SK-N-SH (cell line): ENCODE measurements around the gene MRPS6. TPM values are rescaled to one million over a fixed set of nuclear protein-coding genes. Genes with fewer than 3 reads are reported as not detected.

Experiments used
- CTCF ChIA-PET: fragments of 300-600, 350-600 bp; formaldehyde crosslinking; extraction: SDS; loops from one replicate; lab custom pipeline; 2021; lab: Yijun Ruan, JAX
- POLR2A ChIA-PET: fragments of 350-600 bp; sonication (Branson Sonifier 250); formaldehyde crosslinking; extraction: SDS; loops from one replicate; lab custom pipeline; 2020; ENCODE audit warnings: antibody characterized with exemption, inconsistent platforms; lab: Yijun Ruan, JAX
- DNase-seq: peaks from one replicate; pipeline ENCODE4 v3.0.0; 2012
- H2AFZ ChIP-seq: fragments of 200-600 bp; sonication (generic); 2 replicates; pipeline ENCODE4 v1.8.1; 2016; ENCODE audit warnings: antibody characterized with exemption, mild to moderate bottlenecking, low read depth
- H3F3A ChIP-seq: fragments of 200-600 bp; sonication (generic); replicated peaks from 2 replicates; pipeline ENCODE3; 2016; ENCODE audit warnings: antibody characterized with exemption, mild to moderate bottlenecking; ENCODE audit not compliant: insufficient read depth
- H3K27ac ChIP-seq, 2 experiments: fragments of 200-500 bp in 1 of 2; fragments of 200-600 bp in 1 of 2; sonication (Bioruptor generic) in 1 of 2; sonication (generic), shearing (Covaris generic) in 1 of 2; 2 replicates each; pipeline versions ENCODE4 v1.5.1 to v1.6.1; 2014 to 2016; ENCODE audit warnings: low read depth in 2 of 2, inconsistent platforms in 1 of 2, low read length in 1 of 2, mild to moderate bottlenecking in 1 of 2, mixed read lengths in 1 of 2
- H3K27me3 ChIP-seq: fragments of 200-600 bp; sonication (generic), shearing (Covaris generic); 2 replicates; pipeline ENCODE4 v1.6.1; 2016; ENCODE audit warnings: mixed run types; ENCODE audit not compliant: insufficient read depth
- H3K36me3 ChIP-seq, 2 experiments: fragments of 200-500 bp in 1 of 2; fragments of 200-600 bp in 1 of 2; sonication (Bioruptor generic) in 1 of 2; sonication (generic) in 1 of 2; replicated peaks in 1 of 2; 2 replicates each; pipeline versions ENCODE3 to v1.5.1; 2014 to 2016; ENCODE audit warnings: low read length in 1 of 2, mild to moderate bottlenecking in 1 of 2; ENCODE audit not compliant: insufficient read depth in 2 of 2, control insufficient read depth in 1 of 2
- H3K4me1 ChIP-seq, 2 experiments: fragments of 200-500 bp in 1 of 2; fragments of 200-600 bp in 1 of 2; sonication (Bioruptor generic) in 1 of 2; sonication (generic), shearing (Covaris generic) in 1 of 2; 2 replicates each; pipeline versions ENCODE4 v1.5.1 to v1.6.1; 2014 to 2016; ENCODE audit warnings: low read depth in 1 of 2, low read length in 1 of 2, mixed run types in 1 of 2; ENCODE audit not compliant: insufficient read depth in 2 of 2, control insufficient read depth in 1 of 2
- H3K4me2 ChIP-seq: fragments of 200-600 bp; sonication (generic), shearing (Covaris generic); 2 replicates; pipeline ENCODE4 v1.6.1; 2017; ENCODE audit warnings: mixed run types
- H3K4me3 ChIP-seq, 2 experiments: fragments of 200-500 bp in 1 of 2; fragments of 200-600 bp in 1 of 2; sonication (Bioruptor generic) in 1 of 2; sonication (generic), shearing (Covaris generic) in 1 of 2; 2 replicates each; pipeline versions ENCODE4 v1.5.1 to v1.8.1; 2014 to 2016; ENCODE audit warnings: low read depth in 2 of 2, inconsistent platforms in 1 of 2, low read length in 1 of 2, mild to moderate bottlenecking in 1 of 2, mixed read lengths in 1 of 2, moderate library complexity in 1 of 2
- H3K79me2 ChIP-seq: fragments of 200-600 bp; sonication (generic); 2 replicates; pipeline ENCODE4 v1.8.1; 2017; ENCODE audit warnings: mild to moderate bottlenecking; ENCODE audit not compliant: insufficient read depth
- H3K9ac ChIP-seq: fragments of 200-600 bp; sonication (generic); 2 replicates; pipeline ENCODE4 v1.6.1; 2017; ENCODE audit warnings: mixed run types
- H3K9me2 ChIP-seq: fragments of 200-600 bp; sonication (generic); 2 replicates; pipeline ENCODE4 v1.6.1; 2017; ENCODE audit warnings: mixed run types
- H3K9me3 ChIP-seq: fragments of 200-600 bp; sonication (generic); 2 replicates; pipeline ENCODE4 v1.6.1; 2017; ENCODE audit warnings: mixed run types, mild to moderate bottlenecking, moderate library complexity
- H4K20me1 ChIP-seq: fragments of 200-600 bp; sonication (generic); 2 replicates; pipeline ENCODE4 v1.6.1; 2017; ENCODE audit warnings: mild to moderate bottlenecking, mixed run types; ENCODE audit not compliant: insufficient read depth
- ELF1 ChIP-seq: IDR thresholded peaks from 2 replicates; pipeline ENCODE4 v1.4.0; 2012
- EZH2phosphoT487 ChIP-seq: fragments of 200-600 bp; sonication (generic); IDR thresholded peaks from 2 replicates; pipeline ENCODE4 v1.6.1; 2017; ENCODE audit warnings: low read depth, mixed run types, mild to moderate bottlenecking, antibody characterized with exemption, moderate library complexity, borderline replicate concordance
- FOXM1 ChIP-seq: IDR thresholded peaks from 2 replicates; pipeline ENCODE4 v1.4.0; 2012; ENCODE audit warnings: low read depth, mild to moderate bottlenecking
- GABPA ChIP-seq: IDR thresholded peaks from 2 replicates; pipeline ENCODE4 v1.4.0; 2012; ENCODE audit warnings: low read depth, mild to moderate bottlenecking
- NRF1 ChIP-seq: IDR thresholded peaks from 2 replicates; pipeline ENCODE4 v1.6.1; 2012; ENCODE audit warnings: low read depth, mild to moderate bottlenecking, low read length
- RXRA ChIP-seq: IDR thresholded peaks from 2 replicates; pipeline ENCODE4 v1.4.0; 2012; ENCODE audit warnings: low read depth, mild to moderate bottlenecking, borderline replicate concordance
- SMC3 ChIP-seq: IDR thresholded peaks from 2 replicates; pipeline ENCODE4 v1.6.1; 2012; ENCODE audit warnings: low read depth, low read length, improper control_type of control experiment
- WGBS: methylation state at CpG from one replicate; pipeline ENCODE4 v1.1.6; 2017; ENCODE audit warnings: low lambda C conversion rate; 5-methylcytosine and 5-hydroxymethylcytosine counted together
- polyA plus RNA-seq, 3 experiments: library from polyadenylated mRNA; depleted of rRNA; stranded (reverse); fragments of >200 nt; gene quantifications; 2 replicates each; pipeline ENCODE4 v1.2.3, GENCODE V29; 2012
- TF ChIP-seq, protein P1 (sequence below): IDR thresholded peaks from 2 replicates; pipeline ENCODE4; 2012
- TF ChIP-seq, protein P2 (sequence below): IDR thresholded peaks from 2 replicates; pipeline ENCODE4 v1.4.0; 2012; ENCODE audit warnings: low read depth
- TF ChIP-seq, protein P3 (sequence below): IDR thresholded peaks from 2 replicates; pipeline ENCODE4 v1.6.1; 2012; ENCODE audit warnings: mild to moderate bottlenecking, low read depth, low read length, moderate library complexity

Gene MRPS6
- polyA plus RNA-seq, 1 of the 3 experiments (the other 2 are of a cell fraction), result 69.2 TPM

DNA sequence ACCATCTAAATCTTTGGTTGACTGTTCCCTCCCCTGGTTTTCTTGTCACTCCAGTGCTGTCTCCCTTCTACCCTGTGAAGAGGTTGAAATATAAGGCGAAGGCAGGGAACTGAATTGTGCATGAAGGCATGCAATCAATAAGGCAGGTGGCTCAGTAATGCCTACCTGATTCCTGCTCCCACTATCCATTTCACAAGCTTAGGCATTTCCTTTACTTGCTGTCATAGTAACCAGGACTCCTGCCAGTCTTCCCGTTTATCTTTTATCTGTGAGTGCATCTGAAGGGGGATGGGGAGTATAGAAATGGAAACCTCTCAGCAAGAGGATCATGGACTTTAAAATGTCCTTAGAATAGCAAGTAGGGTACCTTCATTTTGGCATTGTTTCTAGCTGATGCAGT, 40.5 kb downstream of the MRPS6 start:
- Histone ChIP-seq H4K20me1 (0 out of 2 replicates have a peak, but pooled peaks cover 2% of the 10 kb centered on the region), H3K4me1 (peaks cover 3 to 4% of the 10 kb centered on the region in 2 experiments; a peak in 2 of 4 replicates), H3K4me3 (no peak overlapping the region), H3F3A (no peaks in the 10 kb centered on the region), H3K9ac (no peak overlapping the region), H3K27ac (peak overlapping the region in 1 of 2 experiments; percentile 16; a peak in 1 of 4 replicates), H3K9me3 (no peaks in the 10 kb centered on the region), H3K9me2 (no peaks in the 10 kb centered on the region), H3K27me3 (no peaks in the 10 kb centered on the region), H3K4me2 (no peak overlapping the region), H3K79me2 (peaks cover 60% of the 10 kb centered on the region), H3K36me3 (peaks cover 0 to 9% of the 10 kb centered on the region in 2 experiments), H2AFZ (no peak overlapping the region)
- DNase-seq, result no peak
- WGBS, result 43% methylated on average over 2 of the region's 2 CpGs
- TF ChIP-seq, protein P1, sequence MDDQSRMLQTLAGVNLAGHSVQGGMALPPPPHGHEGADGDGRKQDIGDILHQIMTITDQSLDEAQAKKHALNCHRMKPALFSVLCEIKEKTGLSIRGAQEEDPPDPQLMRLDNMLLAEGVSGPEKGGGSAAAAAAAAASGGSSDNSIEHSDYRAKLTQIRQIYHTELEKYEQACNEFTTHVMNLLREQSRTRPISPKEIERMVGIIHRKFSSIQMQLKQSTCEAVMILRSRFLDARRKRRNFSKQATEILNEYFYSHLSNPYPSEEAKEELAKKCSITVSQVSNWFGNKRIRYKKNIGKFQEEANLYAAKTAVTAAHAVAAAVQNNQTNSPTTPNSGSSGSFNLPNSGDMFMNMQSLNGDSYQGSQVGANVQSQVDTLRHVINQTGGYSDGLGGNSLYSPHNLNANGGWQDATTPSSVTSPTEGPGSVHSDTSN, result 0 out of 2 replicates have a peak, but pooled peaks have one; percentile 16
- TF ChIP-seq GABPA, result no peak
- TF ChIP-seq FOXM1, result no peak
- TF ChIP-seq, protein P2, sequence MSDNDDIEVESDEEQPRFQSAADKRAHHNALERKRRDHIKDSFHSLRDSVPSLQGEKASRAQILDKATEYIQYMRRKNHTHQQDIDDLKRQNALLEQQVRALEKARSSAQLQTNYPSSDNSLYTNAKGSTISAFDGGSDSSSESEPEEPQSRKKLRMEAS, result no peak
- TF ChIP-seq NRF1, result no peak
- TF ChIP-seq RXRA, result no peak
- TF ChIP-seq ELF1, result no peak
- no peak for TF ChIP-seq SMC3
- POLR2A ChIA-PET, result no interaction called here
- CTCF ChIA-PET, result interaction anchor here (1.1 kb wide), 1 partner anchor 12 kb away, joined by 3 read pairs; no protein-coding TSS in a partner anchor

DNA sequence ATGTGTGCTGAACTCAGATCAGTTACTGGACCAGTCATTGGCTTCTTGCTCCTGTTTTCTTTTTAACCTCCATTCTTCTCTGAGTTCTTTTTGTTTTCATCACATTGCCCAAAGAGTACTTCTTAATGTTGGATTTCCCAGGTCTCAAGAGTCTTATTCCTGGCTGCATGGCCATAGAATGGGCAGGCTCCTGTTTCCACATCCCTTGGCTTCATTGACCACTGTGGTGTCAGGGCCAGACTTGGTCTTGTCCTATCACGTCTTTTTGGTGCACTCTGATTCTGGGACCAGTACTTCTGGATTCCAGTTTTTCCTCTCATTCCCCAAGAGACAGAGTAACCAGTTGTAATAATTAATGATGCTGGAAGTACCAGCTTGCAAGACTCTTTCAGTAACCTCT, 41.8 kb downstream of the MRPS6 start:
- H4K20me1 ChIP-seq, result peaks cover 7% of the 10 kb centered on the region; the same call in 1 of the 2 replicates
- no peaks in the 10 kb centered on the region for H3K9me2 ChIP-seq

More for the DNA sequence above, 41.8 kb downstream of the MRPS6 start:
- Histone ChIP-seq H3K4me3 (no peak overlapping the region), H3K27ac (no peak overlapping the region), H3K4me2 (no peak overlapping the region), H3K4me1 (peaks cover 3 to 4% of the 10 kb centered on the region in 2 experiments; a peak in 2 of 4 replicates), H3K9me3 (no peaks in the 10 kb centered on the region), H3K79me2 (peaks cover 58% of the 10 kb centered on the region), H3K36me3 (peaks cover 0 to 7% of the 10 kb centered on the region in 2 experiments), H3F3A (no peaks in the 10 kb centered on the region), H2AFZ (no peak overlapping the region), H3K9ac (no peak overlapping the region), H3K27me3 (no peaks in the 10 kb centered on the region)
- ChIA-PET CTCF (no interaction called here), POLR2A (no interaction called here)
- WGBS, result 91% methylated on average over 1 of the region's 1 CpG
- no peak for DNase-seq
- no peak for TF ChIP-seq NRF1
- TF ChIP-seq, protein P3, sequence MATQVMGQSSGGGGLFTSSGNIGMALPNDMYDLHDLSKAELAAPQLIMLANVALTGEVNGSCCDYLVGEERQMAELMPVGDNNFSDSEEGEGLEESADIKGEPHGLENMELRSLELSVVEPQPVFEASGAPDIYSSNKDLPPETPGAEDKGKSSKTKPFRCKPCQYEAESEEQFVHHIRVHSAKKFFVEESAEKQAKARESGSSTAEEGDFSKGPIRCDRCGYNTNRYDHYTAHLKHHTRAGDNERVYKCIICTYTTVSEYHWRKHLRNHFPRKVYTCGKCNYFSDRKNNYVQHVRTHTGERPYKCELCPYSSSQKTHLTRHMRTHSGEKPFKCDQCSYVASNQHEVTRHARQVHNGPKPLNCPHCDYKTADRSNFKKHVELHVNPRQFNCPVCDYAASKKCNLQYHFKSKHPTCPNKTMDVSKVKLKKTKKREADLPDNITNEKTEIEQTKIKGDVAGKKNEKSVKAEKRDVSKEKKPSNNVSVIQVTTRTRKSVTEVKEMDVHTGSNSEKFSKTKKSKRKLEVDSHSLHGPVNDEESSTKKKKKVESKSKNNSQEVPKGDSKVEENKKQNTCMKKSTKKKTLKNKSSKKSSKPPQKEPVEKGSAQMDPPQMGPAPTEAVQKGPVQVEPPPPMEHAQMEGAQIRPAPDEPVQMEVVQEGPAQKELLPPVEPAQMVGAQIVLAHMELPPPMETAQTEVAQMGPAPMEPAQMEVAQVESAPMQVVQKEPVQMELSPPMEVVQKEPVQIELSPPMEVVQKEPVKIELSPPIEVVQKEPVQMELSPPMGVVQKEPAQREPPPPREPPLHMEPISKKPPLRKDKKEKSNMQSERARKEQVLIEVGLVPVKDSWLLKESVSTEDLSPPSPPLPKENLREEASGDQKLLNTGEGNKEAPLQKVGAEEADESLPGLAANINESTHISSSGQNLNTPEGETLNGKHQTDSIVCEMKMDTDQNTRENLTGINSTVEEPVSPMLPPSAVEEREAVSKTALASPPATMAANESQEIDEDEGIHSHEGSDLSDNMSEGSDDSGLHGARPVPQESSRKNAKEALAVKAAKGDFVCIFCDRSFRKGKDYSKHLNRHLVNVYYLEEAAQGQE, result no peak
- TF ChIP-seq EZH2phosphoT487, result no peak
